Endodermal cell (in vitro differentiated cells): ENCODE data around the gene TTBK1. TPM values are rescaled to one million over a fixed set of nuclear protein-coding genes. Genes with fewer than 3 reads are reported as not detected.

Source experiments
- DNase-seq: peaks from one replicate; pipeline ENCODE4 v3.0.0-alpha.2; 2017
- H3K27ac ChIP-seq: 2 replicates; pipeline ENCODE4 v1.5.1; 2013; ENCODE audit warnings: mild to moderate bottlenecking, low read depth, low read length, moderate library complexity
- H3K27me3 ChIP-seq: 2 replicates; pipeline ENCODE4 v1.6.1; 2013; ENCODE audit warnings: mild to moderate bottlenecking, low read length, moderate library complexity; ENCODE audit not compliant: insufficient read depth, control insufficient read depth, poor library complexity, severe bottlenecking
- H3K36me3 ChIP-seq: 2 replicates; pipeline ENCODE4 v1.7.0; 2013; ENCODE audit warnings: mild to moderate bottlenecking, low read length, moderate library complexity; ENCODE audit not compliant: control insufficient read depth, insufficient read depth
- H3K4me1 ChIP-seq: one replicate; pipeline ENCODE4 v1.7.0; 2013; ENCODE audit warnings: low read length; ENCODE audit not compliant: control insufficient read depth, insufficient read depth
- H3K4me3 ChIP-seq: 2 replicates; pipeline ENCODE4 v1.5.1; 2013; ENCODE audit warnings: mild to moderate bottlenecking, low read length, moderate library complexity
- H3K9ac ChIP-seq: 2 replicates; pipeline ENCODE4 v1.6.1; 2013; ENCODE audit warnings: mild to moderate bottlenecking, low read length, moderate library complexity; ENCODE audit not compliant: poor library complexity, severe bottlenecking; ENCODE audit errors: extremely low read depth
- H3K9me3 ChIP-seq: 2 replicates; pipeline ENCODE4 v1.6.1; 2013; ENCODE audit warnings: mild to moderate bottlenecking, low read length, moderate library complexity; ENCODE audit not compliant: control insufficient read depth
- H3K27ac Mint-ChIP-seq: 2 replicates; pipeline ENCODE4 v1.8.0; 2020; ENCODE audit warnings: mixed read lengths
- H3K27me3 Mint-ChIP-seq: 2 replicates; pipeline ENCODE4 v1.8.0; 2021; ENCODE audit warnings: mild to moderate bottlenecking, mixed read lengths; ENCODE audit not compliant: insufficient read depth
- H3K36me3 Mint-ChIP-seq: 2 replicates; pipeline ENCODE4 v1.8.0; 2020; ENCODE audit warnings: low read depth, mixed read lengths
- H3K4me1 Mint-ChIP-seq: 2 replicates; pipeline ENCODE4 v1.8.0; 2020; ENCODE audit warnings: mixed read lengths
- H3K4me3 Mint-ChIP-seq: 2 replicates; pipeline ENCODE4 v1.8.0; 2020; ENCODE audit warnings: mild to moderate bottlenecking, moderate library complexity, mixed read lengths
- H3K9me3 Mint-ChIP-seq: 2 replicates; pipeline ENCODE4 v1.8.0; 2020; ENCODE audit warnings: mild to moderate bottlenecking, mixed read lengths
- CTCF ChIP-seq: fragments of 200-600 bp; sonication (generic); conservative IDR thresholded peaks from 2 replicates; pipeline ENCODE4 v1.5.0; 2021; ENCODE audit warnings: antibody characterized with exemption, mild to moderate bottlenecking
- WGBS, 2 experiments: methylation state at CpG; one replicate each; pipeline versions ENCODE4 v1.1.5 to v1.1.7; 2013; ENCODE audit warnings: missing lambda C conversion rate in 2 of 2, mixed read lengths in 1 of 2; ENCODE audit not compliant: insufficient coverage in 1 of 2, insufficient read length in 1 of 2; 5-methylcytosine and 5-hydroxymethylcytosine counted together
- total RNA-seq, 2 donors: library from RNA; stranded (reverse); fragmentation: NEBNext Ultra II Directional in 1 of 2; extraction: Animal tissue kit (Norgen Biotek cat#: 25700) in 1 of 2; gene quantifications; 2 replicates in 1 of 2; 3 replicates in 1 of 2; pipeline ENCODE4 v1.2.1, GENCODE V29; 2021

The TTBK1 gene
- total RNA-seq, 2 donors from 2014 or later = 0.62 TPM

GRCh38 chr6:43274916-43275597 is 31.8 kb downstream of the TTBK1 start:
- no peaks in the 10 kb centered on the region for H3K9me3 ChIP-seq
- no peak overlapping the region for H3K9ac ChIP-seq
- Mint-ChIP-seq H3K27ac (no peak overlapping the region), H3K36me3 (no peaks in the 10 kb centered on the region), H3K9me3 (no peaks in the 10 kb centered on the region), H3K4me3 (peak overlapping the region; percentile 53), H3K4me1 (peaks cover 34% of the 10 kb centered on the region), H3K27me3 (peaks cover 65% of the 10 kb centered on the region)
- WGBS, 2 experiments = 0 to 11% methylated on average over 1 to 65 of the region's 65 CpGs
- H3K27ac ChIP-seq = no peak overlapping the region
- DNase-seq = no peak
- H3K4me3 ChIP-seq = peak overlapping the region; percentile 45
- peaks cover 41% of the 10 kb centered on the region for H3K27me3 ChIP-seq
- H3K4me1 ChIP-seq = peaks cover 12% of the 10 kb centered on the region
- H3K36me3 ChIP-seq = no peaks in the 10 kb centered on the region
- no peak for TF ChIP-seq CTCF

GRCh38 chr6:43275801-43276576 is 32.7 kb downstream of the TTBK1 start:
- no peaks in the 10 kb centered on the region for H3K9me3 Mint-ChIP-seq

More at GRCh38 chr6:43275801-43276576, 32.7 kb downstream of the TTBK1 start:
- Mint-ChIP-seq H3K4me1 (peaks cover 32% of the 10 kb centered on the region), H3K27ac (no peak overlapping the region), H3K27me3 (peaks cover 58% of the 10 kb centered on the region), H3K4me3 (peak overlapping the region; percentile 53), H3K36me3 (no peaks in the 10 kb centered on the region)
- Histone ChIP-seq H3K9me3 (no peaks in the 10 kb centered on the region), H3K36me3 (no peaks in the 10 kb centered on the region), H3K9ac (no peak overlapping the region), H3K27ac (no peak overlapping the region), H3K4me1 (peaks cover 12% of the 10 kb centered on the region), H3K27me3 (peaks cover 41% of the 10 kb centered on the region), H3K4me3 (peak overlapping the region; percentile 45)
- no peak for DNase-seq
- 22 to 43% methylated on average over 35 to 63 of the region's 64 CpGs for WGBS, 2 experiments
- TF ChIP-seq CTCF = no peak
